DOHH2 (cell line): ENCODE data around the gene ANKS3.
A peak's percentile ranks its signal among the peaks of the same experiment; 100 is the strongest.

Experiments used
- H3F3A ChIP-seq: fragments of 200-600 bp; sonication (generic), shearing (Covaris generic); 2 replicates; pipeline ENCODE4 v1.6.0; 2016; ENCODE audit warnings: antibody characterized with exemption, mild to moderate bottlenecking; ENCODE audit not compliant: control insufficient read depth, insufficient read depth
- H3K27ac ChIP-seq: fragments of 200-600 bp; sonication (generic); 2 replicates; pipeline ENCODE4 v1.5.1; 2014; ENCODE audit warnings: low read depth, mild to moderate bottlenecking, low read length, moderate library complexity
- H3K27me3 ChIP-seq: fragments of 200-600 bp; sonication (generic); 2 replicates; pipeline ENCODE4 v1.6.1; 2014; ENCODE audit warnings: mild to moderate bottlenecking, low read length, mixed read lengths; ENCODE audit not compliant: control insufficient read depth
- H3K36me3 ChIP-seq: fragments of 200-600 bp; sonication (generic); 2 replicates; pipeline ENCODE4 v1.6.1; 2014; ENCODE audit warnings: mild to moderate bottlenecking, low read length, moderate library complexity, mixed read lengths; ENCODE audit not compliant: control insufficient read depth
- H3K4me1 ChIP-seq: fragments of 200-600 bp; sonication (generic); 2 replicates; pipeline ENCODE4 v1.6.1; 2014; ENCODE audit warnings: mild to moderate bottlenecking, low read length, mixed read lengths; ENCODE audit not compliant: control insufficient read depth
- H3K4me2 ChIP-seq: fragments of 200-600 bp; sonication (generic); 2 replicates; pipeline ENCODE4 v1.6.0; 2014; ENCODE audit warnings: mild to moderate bottlenecking, low read length, moderate library complexity
- H3K4me3 ChIP-seq: fragments of 200-600 bp; sonication (generic); 2 replicates; pipeline ENCODE4 v1.5.1; 2014; ENCODE audit warnings: mild to moderate bottlenecking, low read length, mixed read lengths
- H3K79me2 ChIP-seq: fragments of 200-600 bp; sonication (generic); 2 replicates; pipeline ENCODE4 v1.6.1; 2014; ENCODE audit warnings: mild to moderate bottlenecking, low read length, mixed read lengths; ENCODE audit not compliant: control insufficient read depth
- H3K9me2 ChIP-seq: fragments of 200-600 bp; sonication (generic); replicated peaks from 2 replicates; pipeline ENCODE4 v1.6.1; 2014; ENCODE audit warnings: mild to moderate bottlenecking, low read length, mixed read lengths; ENCODE audit not compliant: control insufficient read depth
- H3K9me3 ChIP-seq: fragments of 200-600 bp; sonication (generic); 2 replicates; pipeline ENCODE4 v1.6.1; 2014; ENCODE audit warnings: antibody characterized with exemption, low read length, mixed read lengths; ENCODE audit not compliant: control insufficient read depth, insufficient read depth
- H4K20me1 ChIP-seq: fragments of 200-600 bp; sonication (generic); 2 replicates; pipeline ENCODE4 v1.6.0; 2014; ENCODE audit warnings: low read depth, mild to moderate bottlenecking, antibody characterized with exemption, low read length, moderate library complexity; ENCODE audit not compliant: control insufficient read depth, insufficient read depth
- EZH2phosphoT487 ChIP-seq: fragments of 200-600 bp; sonication (generic); IDR thresholded peaks from 2 replicates; pipeline ENCODE4 v1.6.1; 2017; ENCODE audit warnings: borderline replicate concordance, mild to moderate bottlenecking, antibody characterized with exemption, low read length, moderate library complexity, mixed read lengths
- TF ChIP-seq, protein P1 (sequence below): fragments of 200-600 bp; sonication (generic); IDR thresholded peaks from one replicate; pipeline ENCODE4 v1.5.1; 2014; ENCODE audit warnings: antibody characterized with exemption, mild to moderate bottlenecking, low read depth, low read length; ENCODE audit not compliant: poor library complexity, severe bottlenecking

Gene ANKS3

DNA sequence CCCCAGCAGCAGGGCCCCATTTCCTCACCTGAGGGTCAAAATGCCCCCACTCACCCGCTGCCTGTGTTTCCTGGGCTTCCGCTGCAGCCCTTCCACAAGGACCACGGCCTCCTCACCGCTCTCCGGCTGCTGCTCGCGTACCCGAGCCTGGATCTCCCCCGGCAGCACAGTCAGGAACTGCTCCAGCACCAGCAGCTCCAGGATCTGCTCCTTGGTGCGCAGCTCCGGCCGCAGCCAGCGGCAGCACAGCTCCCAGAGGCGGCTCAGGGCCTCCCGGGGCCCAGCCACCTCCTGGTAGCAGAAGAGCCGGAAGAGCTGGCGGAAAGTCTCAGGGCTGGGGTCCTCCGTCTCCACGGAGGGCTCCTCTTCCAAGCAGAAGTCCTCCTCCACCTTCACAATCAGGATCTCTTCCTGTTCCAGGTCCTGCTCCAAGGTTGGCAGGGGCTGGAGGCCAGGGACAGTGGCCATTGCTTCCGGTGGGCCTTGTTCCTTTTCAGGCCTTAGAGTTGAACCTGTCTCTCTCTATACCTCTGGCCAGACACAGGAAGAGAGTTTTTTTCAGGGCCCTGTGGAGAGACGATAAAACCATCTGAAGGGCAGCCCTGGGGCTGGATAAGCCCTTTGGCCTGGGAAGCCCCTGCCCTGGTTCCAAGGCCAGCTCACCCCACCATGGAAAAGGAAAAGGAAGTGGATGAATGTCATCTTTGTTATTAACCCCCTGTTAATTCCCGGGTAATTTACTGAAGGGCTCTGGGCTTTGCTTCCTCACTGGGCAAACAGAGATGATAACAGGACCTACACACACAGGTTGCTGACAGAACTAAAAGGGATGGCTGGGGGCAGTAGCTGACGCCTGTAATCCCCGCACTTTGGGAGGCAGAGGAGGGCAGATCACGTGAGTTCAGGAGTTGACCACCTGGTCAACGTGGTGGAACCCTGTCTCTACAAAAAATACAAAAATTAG, 31.7 kb upstream of the ANKS3 start:
- peaks cover 22% of the 10 kb centered on the region for H3K79me2 ChIP-seq
- peak overlapping the region; percentile 88 for H3K4me2 ChIP-seq
- H3K9me3 ChIP-seq, result no peaks in the 10 kb centered on the region
- H3K27ac ChIP-seq, result no peak overlapping the region
- TF ChIP-seq EZH2phosphoT487, result no peak
- TF ChIP-seq, protein P1, sequence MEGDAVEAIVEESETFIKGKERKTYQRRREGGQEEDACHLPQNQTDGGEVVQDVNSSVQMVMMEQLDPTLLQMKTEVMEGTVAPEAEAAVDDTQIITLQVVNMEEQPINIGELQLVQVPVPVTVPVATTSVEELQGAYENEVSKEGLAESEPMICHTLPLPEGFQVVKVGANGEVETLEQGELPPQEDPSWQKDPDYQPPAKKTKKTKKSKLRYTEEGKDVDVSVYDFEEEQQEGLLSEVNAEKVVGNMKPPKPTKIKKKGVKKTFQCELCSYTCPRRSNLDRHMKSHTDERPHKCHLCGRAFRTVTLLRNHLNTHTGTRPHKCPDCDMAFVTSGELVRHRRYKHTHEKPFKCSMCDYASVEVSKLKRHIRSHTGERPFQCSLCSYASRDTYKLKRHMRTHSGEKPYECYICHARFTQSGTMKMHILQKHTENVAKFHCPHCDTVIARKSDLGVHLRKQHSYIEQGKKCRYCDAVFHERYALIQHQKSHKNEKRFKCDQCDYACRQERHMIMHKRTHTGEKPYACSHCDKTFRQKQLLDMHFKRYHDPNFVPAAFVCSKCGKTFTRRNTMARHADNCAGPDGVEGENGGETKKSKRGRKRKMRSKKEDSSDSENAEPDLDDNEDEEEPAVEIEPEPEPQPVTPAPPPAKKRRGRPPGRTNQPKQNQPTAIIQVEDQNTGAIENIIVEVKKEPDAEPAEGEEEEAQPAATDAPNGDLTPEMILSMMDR, result no peak
- H3K4me3 ChIP-seq, result peak overlapping the region; percentile 87
- H3K9me2 ChIP-seq, result no peaks in the 10 kb centered on the region
- H3K36me3 ChIP-seq, result peaks cover 34% of the 10 kb centered on the region
- H3F3A ChIP-seq, result peaks cover 15% of the 10 kb centered on the region
- H4K20me1 ChIP-seq, result no peaks in the 10 kb centered on the region
- H3K4me1 ChIP-seq, result peaks cover 28% of the 10 kb centered on the region
- no peaks in the 10 kb centered on the region for H3K27me3 ChIP-seq

DNA sequence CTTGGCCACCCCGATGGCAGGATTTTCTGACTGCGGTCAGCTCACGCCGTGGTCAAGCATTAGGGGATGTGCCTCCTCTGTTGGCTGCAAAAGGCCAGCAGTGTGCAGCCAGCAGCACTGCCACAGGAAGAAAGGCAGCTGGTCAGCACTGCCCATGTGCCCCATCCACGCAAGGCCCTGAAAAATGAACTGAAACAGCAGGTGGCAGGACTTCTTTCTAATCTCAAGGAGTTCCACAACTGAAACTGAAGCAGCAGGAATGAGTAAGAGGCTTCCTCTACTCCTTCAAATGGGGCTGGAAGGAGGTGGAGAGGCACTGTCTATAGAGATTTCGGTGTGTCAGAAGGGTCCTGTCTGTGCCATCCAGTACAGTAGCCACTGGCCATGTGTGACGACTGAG, 29.7 kb upstream of the ANKS3 start:
- H3K36me3 ChIP-seq, result peaks cover 53% of the 10 kb centered on the region
- no peaks in the 10 kb centered on the region for H3K9me3 ChIP-seq
- H4K20me1 ChIP-seq, result no peaks in the 10 kb centered on the region
- H3K27ac ChIP-seq, result no peak overlapping the region
- H3K4me2 ChIP-seq, result no peak overlapping the region
- H3K27me3 ChIP-seq, result no peaks in the 10 kb centered on the region
- peaks cover 5% of the 10 kb centered on the region; the same call in 1 of the 2 replicates for H3F3A ChIP-seq
- H3K79me2 ChIP-seq, result peaks cover 22% of the 10 kb centered on the region
- TF ChIP-seq, protein P1, result no peak
- no peak for TF ChIP-seq EZH2phosphoT487
- H3K9me2 ChIP-seq, result no peaks in the 10 kb centered on the region
- peaks cover 19% of the 10 kb centered on the region for H3K4me1 ChIP-seq
- H3K4me3 ChIP-seq, result no peak overlapping the region

DNA sequence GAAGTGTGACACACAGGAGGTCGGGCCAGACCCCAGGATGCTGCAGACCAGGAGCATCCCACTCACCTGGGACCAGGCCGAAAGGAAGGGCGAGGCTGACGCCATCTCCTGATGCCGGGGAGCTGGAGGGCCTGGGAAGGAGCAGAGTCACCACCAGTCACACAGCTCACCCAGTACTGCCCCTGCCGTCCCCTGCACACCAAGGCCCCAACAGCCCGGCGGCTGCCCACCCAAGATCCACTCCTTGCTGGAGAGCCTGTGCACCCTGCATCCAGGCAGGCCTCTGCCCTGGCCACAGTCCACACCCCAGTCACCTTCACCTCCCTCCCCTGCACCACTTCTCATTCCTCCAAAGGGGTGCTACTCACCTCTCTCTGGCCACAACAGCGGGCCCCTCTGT, 28.1 kb upstream of the ANKS3 start:
- Histone ChIP-seq H3F3A (no peaks in the 10 kb centered on the region), H3K4me2 (no peak overlapping the region), H3K9me2 (no peaks in the 10 kb centered on the region), H3K79me2 (peaks cover 22% of the 10 kb centered on the region), H3K36me3 (peaks cover 61% of the 10 kb centered on the region), H3K9me3 (no peaks in the 10 kb centered on the region), H3K4me3 (no peak overlapping the region), H3K27ac (no peak overlapping the region), H3K4me1 (peaks cover 13% of the 10 kb centered on the region), H3K27me3 (no peaks in the 10 kb centered on the region), H4K20me1 (no peaks in the 10 kb centered on the region)
- TF ChIP-seq EZH2phosphoT487, result no peak
- TF ChIP-seq, protein P1, result no peak
